ENCODE data around the gene BDKRB1.

Gene BDKRB1

DNA sequence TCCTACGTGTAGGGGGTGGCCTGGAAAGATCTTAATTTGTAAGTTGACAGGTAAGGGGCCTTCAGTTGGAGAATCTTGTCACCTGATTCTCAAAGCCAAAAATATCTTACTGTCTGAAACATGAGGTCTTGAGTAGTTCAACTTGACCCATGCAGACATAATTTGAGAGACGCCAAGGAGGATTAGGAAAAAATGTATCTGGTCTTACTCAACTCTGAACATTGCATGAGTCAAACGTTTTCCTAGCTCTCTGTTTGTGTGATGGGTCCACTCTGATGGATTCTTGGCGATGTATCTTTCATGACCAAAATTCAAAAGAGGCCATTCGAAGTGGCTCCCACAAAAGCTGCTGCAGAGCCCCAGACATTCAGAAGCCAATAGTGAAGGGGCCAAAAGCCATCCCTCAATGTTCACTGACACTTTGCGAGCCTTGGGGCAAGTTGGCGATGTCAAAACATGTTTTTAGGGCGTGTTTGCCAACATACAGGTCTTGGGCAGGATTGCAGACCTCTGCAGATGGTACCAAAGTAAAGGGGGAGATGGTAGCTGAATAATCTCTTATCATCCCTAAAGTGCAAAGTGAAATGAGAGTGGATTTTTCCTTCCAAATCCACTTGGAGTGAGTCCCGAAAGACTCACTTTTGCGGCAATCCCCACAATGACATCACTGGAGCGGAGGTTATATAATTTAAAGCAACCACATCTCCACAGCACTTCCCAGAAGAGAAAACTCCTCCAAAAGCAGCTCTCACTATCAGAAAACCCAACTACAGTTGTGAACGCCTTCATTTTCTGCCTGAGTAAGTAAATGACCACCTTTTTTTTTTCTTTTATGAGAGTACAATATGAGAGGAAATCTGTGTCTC is at the start of gene BDKRB1:
Gene BDKRB1 (plus strand): TSS at position 710 of the 866 bp plus-strand sequence. CDS start 7,473 bp downstream, outside the sequence.
- TF ChIP-seq, protein P1, sequence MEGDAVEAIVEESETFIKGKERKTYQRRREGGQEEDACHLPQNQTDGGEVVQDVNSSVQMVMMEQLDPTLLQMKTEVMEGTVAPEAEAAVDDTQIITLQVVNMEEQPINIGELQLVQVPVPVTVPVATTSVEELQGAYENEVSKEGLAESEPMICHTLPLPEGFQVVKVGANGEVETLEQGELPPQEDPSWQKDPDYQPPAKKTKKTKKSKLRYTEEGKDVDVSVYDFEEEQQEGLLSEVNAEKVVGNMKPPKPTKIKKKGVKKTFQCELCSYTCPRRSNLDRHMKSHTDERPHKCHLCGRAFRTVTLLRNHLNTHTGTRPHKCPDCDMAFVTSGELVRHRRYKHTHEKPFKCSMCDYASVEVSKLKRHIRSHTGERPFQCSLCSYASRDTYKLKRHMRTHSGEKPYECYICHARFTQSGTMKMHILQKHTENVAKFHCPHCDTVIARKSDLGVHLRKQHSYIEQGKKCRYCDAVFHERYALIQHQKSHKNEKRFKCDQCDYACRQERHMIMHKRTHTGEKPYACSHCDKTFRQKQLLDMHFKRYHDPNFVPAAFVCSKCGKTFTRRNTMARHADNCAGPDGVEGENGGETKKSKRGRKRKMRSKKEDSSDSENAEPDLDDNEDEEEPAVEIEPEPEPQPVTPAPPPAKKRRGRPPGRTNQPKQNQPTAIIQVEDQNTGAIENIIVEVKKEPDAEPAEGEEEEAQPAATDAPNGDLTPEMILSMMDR (IDR thresholded peaks at IDR 0.05; ENCODE audit: low read depth, low read length, missing control alignments): no peak
- no peak for DNase-seq (ENCODE audit: extremely low read depth, low read depth)
- peak within 1 kb of the TSS; percentile 38 for H3K4me3 ChIP-seq (replicated peaks; ENCODE audit: low read depth, low read length)

DNA sequence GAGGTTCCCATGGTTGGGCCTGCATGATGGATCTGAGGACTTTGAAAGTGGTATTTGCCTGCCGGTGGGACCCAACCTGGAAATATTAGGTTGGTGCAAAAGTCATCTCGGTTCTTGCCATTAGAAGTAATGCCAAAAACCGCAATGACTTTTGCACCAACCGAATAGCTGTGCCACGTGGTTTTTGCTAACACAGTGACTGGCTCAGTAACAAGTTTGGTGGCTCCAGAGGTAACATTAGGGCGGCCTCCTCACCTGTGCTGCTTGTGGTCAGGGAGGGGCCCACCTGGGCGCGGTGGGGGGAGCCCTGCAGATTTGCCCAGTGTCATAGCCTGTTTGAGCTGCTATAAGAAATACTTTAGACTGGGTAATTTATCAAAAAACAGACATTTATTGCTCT is 49.5 kb upstream of the BDKRB1 start:
- peak overlapping the region; percentile 52 for H3K4me3 ChIP-seq (replicated peaks; ENCODE audit: low read depth, low read length)

DNA sequence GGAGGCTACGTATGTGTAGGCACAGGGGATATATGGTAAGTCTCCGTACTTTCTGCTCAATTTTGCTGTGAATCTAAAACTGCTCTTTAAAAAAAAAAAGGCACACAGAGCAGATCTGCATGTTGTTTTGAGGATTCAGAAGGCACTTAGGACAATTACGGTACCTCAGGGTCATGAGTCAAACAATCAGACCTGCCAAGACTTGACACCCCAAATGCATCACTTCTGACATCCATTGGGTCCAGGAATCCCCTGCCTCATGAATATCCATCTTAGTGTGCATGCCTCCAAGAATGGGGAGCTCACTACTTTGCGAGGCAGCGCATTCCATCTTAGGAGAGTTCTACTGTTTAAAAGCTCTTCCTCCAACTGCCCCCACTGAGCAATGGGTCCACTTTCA is 48.3 kb upstream of the BDKRB1 start:
- no peak overlapping the region for H3K4me3 ChIP-seq (replicated peaks; ENCODE audit: low read depth, low read length)
- TF ChIP-seq, protein P1 (IDR thresholded peaks at IDR 0.05; ENCODE audit: low read depth, low read length, missing control alignments): no peak
- DNase-seq (ENCODE audit: extremely low read depth, low read depth): no peak

More for the DNA sequence above, 49.5 kb upstream of the BDKRB1 start:
- TF ChIP-seq, protein P1 (IDR thresholded peaks at IDR 0.05; ENCODE audit: low read depth, low read length, missing control alignments): no peak
- DNase-seq (ENCODE audit: extremely low read depth, low read depth): no peak

DNA sequence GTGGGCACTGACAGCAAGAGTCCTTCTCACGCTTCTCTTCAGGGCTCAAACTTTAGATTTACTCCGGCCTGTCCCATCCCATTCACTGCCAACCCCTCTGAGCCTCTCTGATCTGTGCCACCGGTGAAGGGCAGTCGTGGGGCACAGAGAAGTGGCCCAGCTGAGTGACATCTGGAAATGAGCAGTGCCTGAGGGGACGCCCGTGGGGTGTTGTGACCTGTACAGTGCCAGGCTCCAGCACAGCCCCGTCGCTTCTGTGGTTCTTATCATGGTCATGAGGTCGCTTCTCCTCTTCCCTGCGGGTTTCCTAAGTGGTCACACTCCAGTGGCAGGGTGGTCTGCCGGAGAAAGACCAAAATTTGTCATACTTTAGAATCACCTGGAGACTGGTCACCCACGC is 47.3 kb upstream of the BDKRB1 start:
- no peak for DNase-seq (ENCODE audit: extremely low read depth, low read depth)
- TF ChIP-seq, protein P1 (IDR thresholded peaks at IDR 0.05; ENCODE audit: low read depth, low read length, missing control alignments): no peak
- no peak overlapping the region for H3K4me3 ChIP-seq (replicated peaks; ENCODE audit: low read depth, low read length)

DNA sequence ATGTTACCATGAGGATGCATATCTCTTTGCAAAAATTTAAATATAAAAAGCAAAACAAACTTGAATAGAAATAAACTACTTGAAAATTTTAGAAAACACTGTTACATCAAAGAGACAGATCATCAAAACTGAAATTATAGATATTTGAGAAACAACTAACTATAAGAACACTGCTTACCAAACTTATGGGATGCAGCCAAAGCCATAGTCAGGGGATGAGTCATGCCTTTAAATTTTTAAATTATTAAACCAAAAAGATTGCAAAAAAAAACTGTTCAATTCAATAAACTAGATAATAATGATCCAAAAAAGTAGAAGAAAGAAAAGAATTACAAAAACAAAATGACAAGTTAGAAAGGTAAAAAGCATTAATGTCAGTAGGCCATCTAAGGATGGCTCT is 43.9 kb upstream of the BDKRB1 start:
- DNase-seq (ENCODE audit: extremely low read depth, low read depth): no peak
- no peak overlapping the region for H3K4me3 ChIP-seq (replicated peaks; ENCODE audit: low read depth, low read length)
- TF ChIP-seq, protein P1 (IDR thresholded peaks at IDR 0.05; ENCODE audit: low read depth, low read length, missing control alignments): no peak

DNA sequence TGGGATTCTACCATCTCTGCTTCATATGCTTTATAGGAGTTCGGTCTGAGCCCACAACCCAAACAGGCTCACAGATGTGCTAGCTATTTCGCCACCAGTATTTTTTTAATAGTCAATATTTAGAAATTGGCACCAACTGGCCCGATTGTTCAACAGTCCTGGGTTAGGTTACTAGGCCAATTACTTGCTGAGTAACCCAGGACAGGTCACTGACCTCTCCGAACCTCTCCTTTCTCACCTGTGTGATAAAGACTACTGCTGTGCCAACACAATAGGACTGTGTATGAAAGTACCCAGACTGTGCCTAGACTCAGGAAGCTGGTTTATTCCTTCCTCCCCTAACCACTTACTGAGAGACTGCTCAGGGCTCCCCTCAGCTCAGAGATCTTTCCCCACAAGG is 43.1 kb upstream of the BDKRB1 start:
- no peak for DNase-seq (ENCODE audit: extremely low read depth, low read depth)
- TF ChIP-seq, protein P1 (IDR thresholded peaks at IDR 0.05; ENCODE audit: low read depth, low read length, missing control alignments): no peak
- no peak overlapping the region for H3K4me3 ChIP-seq (replicated peaks; ENCODE audit: low read depth, low read length)
